Measurements from ENCODE around the gene KRTAP6-1.

DNA sequence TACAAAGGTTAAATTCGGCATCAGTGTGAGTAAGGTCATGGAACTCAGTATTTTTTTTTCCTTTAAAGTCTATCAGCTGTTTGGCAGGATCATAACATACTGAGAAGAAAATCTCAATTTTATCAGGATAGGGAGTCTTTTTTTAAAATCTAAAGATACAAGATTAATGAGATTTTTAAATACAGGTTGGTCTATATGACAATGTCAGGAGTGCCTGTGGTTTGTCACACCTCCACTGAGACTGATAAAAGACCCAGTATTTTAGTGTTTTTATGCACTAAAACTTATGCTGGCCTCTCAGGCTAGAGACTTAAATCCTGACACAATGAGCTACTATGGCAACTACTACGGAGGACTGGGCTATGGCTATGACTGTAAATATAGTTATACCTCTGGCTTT, 28.8 kb upstream of the KRTAP6-1 start, which contains the start of gene KRTAP20-3:
- no peak for TF ChIP-seq CTCF (IDR thresholded peaks at IDR 0.05)
- no peak for TF ChIP-seq EZH2 (IDR thresholded peaks at IDR 0.05; ENCODE audit: borderline replicate concordance, insufficient read depth, low read depth, low read length, poor library complexity, severe bottlenecking)

Measured in B cell (primary cell).